Liver (tissue), 9 donors: ENCODE data around the gene FADD. TPM values are rescaled to one million over a fixed set of nuclear protein-coding genes. Genes with fewer than 3 reads are reported as not detected.

Experiments used
- DNase-seq: peaks from one replicate; pipeline ENCODE4 v3.0.0-alpha.2; 2017; ENCODE audit warnings: low spot score
- H3K27ac ChIP-seq, 2 donors: one replicate each; pipeline ENCODE4 v1.7.0; 2013; ENCODE audit warnings: inconsistent platforms in 2 of 2, low read length in 2 of 2, control low read depth in 1 of 2, low read depth in 1 of 2, mild to moderate bottlenecking in 1 of 2
- H3K27me3 ChIP-seq, 4 donors: one replicate each; pipeline versions ENCODE4 v1.6.1 to v1.7.0; 2013; ENCODE audit warnings: low read length in 3 of 4, inconsistent platforms in 1 of 4, mild to moderate bottlenecking in 1 of 4, moderate library complexity in 1 of 4; ENCODE audit not compliant: control insufficient read depth in 4 of 4, insufficient read depth in 4 of 4
- H3K36me3 ChIP-seq, 4 donors: one replicate each; pipeline versions ENCODE4 v1.6.1 to v1.7.0; 2013; ENCODE audit warnings: low read length in 3 of 4, mild to moderate bottlenecking in 3 of 4, low read depth in 1 of 4, moderate library complexity in 1 of 4; ENCODE audit not compliant: control insufficient read depth in 4 of 4, insufficient read depth in 3 of 4
- H3K4me1 ChIP-seq, 4 donors: one replicate each; pipeline versions ENCODE4 v1.6.1 to v1.7.0; 2013; ENCODE audit warnings: low read length in 3 of 4, mild to moderate bottlenecking in 3 of 4, moderate library complexity in 1 of 4; ENCODE audit not compliant: control insufficient read depth in 4 of 4, insufficient read depth in 4 of 4
- H3K4me3 ChIP-seq, 3 donors: one replicate each; pipeline versions ENCODE4 v1.6.1 to v1.7.0; 2013; ENCODE audit warnings: low read length in 3 of 3, control low read depth in 1 of 3, low read depth in 1 of 3, mild to moderate bottlenecking in 1 of 3
- H3K9ac ChIP-seq, 2 donors: one replicate each; pipeline ENCODE4 v1.7.0; 2013; ENCODE audit warnings: low read length in 2 of 2, mild to moderate bottlenecking in 2 of 2, moderate library complexity in 2 of 2, control low read depth in 1 of 2, low read depth in 1 of 2
- H3K9me3 ChIP-seq, 4 donors: one replicate each; pipeline versions ENCODE4 v1.6.1 to v1.7.0; 2013; ENCODE audit warnings: low read length in 3 of 4; ENCODE audit not compliant: control insufficient read depth in 4 of 4
- EGR1 ChIP-seq, 2 donors: IDR thresholded peaks; 2 replicates each; pipeline ENCODE4 v1.6.1; 2016 to 2018; ENCODE audit warnings: antibody characterized with exemption in 2 of 2, low read depth in 2 of 2
- FOXA1 ChIP-seq: IDR thresholded peaks from 2 replicates; pipeline ENCODE4 v1.6.1; 2016; ENCODE audit warnings: antibody characterized with exemption
- FOXA2 ChIP-seq: IDR thresholded peaks from 2 replicates; pipeline ENCODE4 v1.6.1; 2016; ENCODE audit warnings: antibody characterized with exemption
- GABPA ChIP-seq, 2 donors: IDR thresholded peaks in 1 of 2; conservative IDR thresholded peaks in 1 of 2; 2 replicates each; pipeline ENCODE4 v1.6.1; 2016; ENCODE audit warnings: antibody characterized with exemption in 2 of 2, mild to moderate bottlenecking in 1 of 2, moderate library complexity in 1 of 2
- HNF4G ChIP-seq: IDR thresholded peaks from 2 replicates; pipeline ENCODE4 v1.6.1; 2016; ENCODE audit warnings: antibody characterized with exemption
- NR2F2 ChIP-seq: IDR thresholded peaks from 2 replicates; pipeline ENCODE4 v1.6.1; 2016; ENCODE audit warnings: antibody characterized with exemption
- RAD21 ChIP-seq, 2 donors: IDR thresholded peaks; 2 replicates each; pipeline ENCODE4 v1.6.1; 2016; ENCODE audit warnings: antibody characterized with exemption in 2 of 2, mild to moderate bottlenecking in 2 of 2
- RXRA ChIP-seq, 2 donors: IDR thresholded peaks; 2 replicates each; pipeline ENCODE4 v1.6.1; 2017 to 2018; ENCODE audit warnings: antibody characterized with exemption in 2 of 2, mild to moderate bottlenecking in 1 of 2
- SP1 ChIP-seq: IDR thresholded peaks from 2 replicates; pipeline ENCODE4 v1.6.1; 2018; ENCODE audit warnings: antibody characterized with exemption, mild to moderate bottlenecking
- TAF1 ChIP-seq: conservative IDR thresholded peaks from 2 replicates; pipeline ENCODE4 v1.6.1; 2016; ENCODE audit warnings: antibody characterized with exemption, mild to moderate bottlenecking
- YY1 ChIP-seq: IDR thresholded peaks from 2 replicates; pipeline ENCODE4 v1.6.1; 2016; ENCODE audit warnings: antibody characterized with exemption, mild to moderate bottlenecking
- WGBS: extraction: QIAGEN DNeasy Blood & Tissue Kit; methylation state at CpG from one replicate; pipeline ENCODE4 v1.1.7; 2013; 5-methylcytosine and 5-hydroxymethylcytosine counted together
- polyA plus RNA-seq, 2 donors: library from polyadenylated mRNA; stranded (reverse) in 1 of 2; unstranded in 1 of 2; fragments of 200-250 nt in 1 of 2; fragments of >200 nt in 1 of 2; fragmentation: Nextera tagmentation in 1 of 2; extraction: Ambion mirVana in 1 of 2; gene quantifications; one replicate each; pipeline versions ENCODE4 v1.2.1 to v1.2.3, GENCODE V29; 2013 to 2015
- total RNA-seq, 2 donors: library from RNA; depleted of rRNA; stranded (reverse); fragments of >200 nt; gene quantifications; one replicate each; pipeline ENCODE4 v1.2.3, GENCODE V29; 2014
- TF ChIP-seq, protein P1 (sequence below): fragments of 150-350 bp; IDR thresholded peaks from 2 replicates; pipeline ENCODE4 v1.5.1; 2017; ENCODE audit warnings: improper control_type of control experiment, low read depth, low read length; ENCODE audit not compliant: missing input control
- TF ChIP-seq, protein P2 (sequence below): IDR thresholded peaks from 2 replicates; pipeline ENCODE4 v1.6.1; 2016; ENCODE audit warnings: antibody characterized with exemption
- TF ChIP-seq, protein P3 (sequence below): IDR thresholded peaks from 2 replicates; pipeline ENCODE4 v1.6.1; 2016; ENCODE audit warnings: antibody characterized with exemption
- TF ChIP-seq, protein P4 (sequence below): IDR thresholded peaks from 2 replicates; pipeline ENCODE4 v1.6.1; 2016; ENCODE audit warnings: antibody characterized with exemption
- TF ChIP-seq, protein P5 (sequence below): IDR thresholded peaks from 2 replicates; pipeline ENCODE4 v1.6.1; 2016; ENCODE audit warnings: antibody characterized with exemption, mild to moderate bottlenecking
- donor health status: healthy.
- donor health status: healthy.
- donor health status: healthy.
- donor health status: healthy.
- donor health status: healthy.

FADD gene
- total and polyA plus RNA-seq, 4 donors = 1.8 to 17.3 (median 14.8) TPM

DNA sequence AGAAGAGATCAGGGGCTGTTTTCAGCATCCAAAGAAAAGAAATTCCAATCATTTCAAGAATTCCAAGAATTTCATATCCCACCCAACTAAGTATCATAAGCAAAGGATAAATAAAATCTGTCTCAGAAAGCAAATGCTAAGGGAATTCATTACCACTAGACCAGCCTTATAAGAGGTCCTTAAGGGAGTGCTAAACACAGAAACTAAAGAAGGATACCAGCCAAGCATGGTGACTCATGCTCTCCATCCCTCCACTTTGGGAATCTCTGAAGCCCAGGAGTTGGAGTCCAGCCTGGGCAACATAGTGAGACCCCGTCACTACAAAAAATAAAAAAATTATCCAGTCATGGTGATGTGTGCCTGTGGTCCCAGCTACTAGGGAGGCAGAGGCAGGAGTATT, 17.8 kb downstream of the FADD start:
- 94% methylated on average over 1 of the region's 1 CpG for WGBS
- DNase-seq = no peak
- Histone ChIP-seq H3K27ac (no peak overlapping the region), H3K9me3 (no peaks in the 10 kb centered on the region), H3K4me3 (no peak overlapping the region), H3K27me3 (no peaks in the 10 kb centered on the region), H3K4me1 (no peaks in the 10 kb centered on the region), H3K36me3 (no peaks in the 10 kb centered on the region), H3K9ac (no peak overlapping the region)
- TF ChIP-seq TAF1 (no peak), RXRA (IDR thresholded peaks at IDR 0.05) (no peak), RAD21 (IDR thresholded peaks at IDR 0.05) (no peak), FOXA2 (no peak), NR2F2 (no peak), SP1 (no peak), HNF4G (no peak), YY1 (no peak), GABPA (IDR thresholded peaks at IDR 0.05 in 1 of 2, conservative IDR thresholded peaks at IDR 0.05 in 1 of 2) (no peak)
- TF ChIP-seq, protein P1, sequence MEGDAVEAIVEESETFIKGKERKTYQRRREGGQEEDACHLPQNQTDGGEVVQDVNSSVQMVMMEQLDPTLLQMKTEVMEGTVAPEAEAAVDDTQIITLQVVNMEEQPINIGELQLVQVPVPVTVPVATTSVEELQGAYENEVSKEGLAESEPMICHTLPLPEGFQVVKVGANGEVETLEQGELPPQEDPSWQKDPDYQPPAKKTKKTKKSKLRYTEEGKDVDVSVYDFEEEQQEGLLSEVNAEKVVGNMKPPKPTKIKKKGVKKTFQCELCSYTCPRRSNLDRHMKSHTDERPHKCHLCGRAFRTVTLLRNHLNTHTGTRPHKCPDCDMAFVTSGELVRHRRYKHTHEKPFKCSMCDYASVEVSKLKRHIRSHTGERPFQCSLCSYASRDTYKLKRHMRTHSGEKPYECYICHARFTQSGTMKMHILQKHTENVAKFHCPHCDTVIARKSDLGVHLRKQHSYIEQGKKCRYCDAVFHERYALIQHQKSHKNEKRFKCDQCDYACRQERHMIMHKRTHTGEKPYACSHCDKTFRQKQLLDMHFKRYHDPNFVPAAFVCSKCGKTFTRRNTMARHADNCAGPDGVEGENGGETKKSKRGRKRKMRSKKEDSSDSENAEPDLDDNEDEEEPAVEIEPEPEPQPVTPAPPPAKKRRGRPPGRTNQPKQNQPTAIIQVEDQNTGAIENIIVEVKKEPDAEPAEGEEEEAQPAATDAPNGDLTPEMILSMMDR = no peak
- TF ChIP-seq, protein P2, sequence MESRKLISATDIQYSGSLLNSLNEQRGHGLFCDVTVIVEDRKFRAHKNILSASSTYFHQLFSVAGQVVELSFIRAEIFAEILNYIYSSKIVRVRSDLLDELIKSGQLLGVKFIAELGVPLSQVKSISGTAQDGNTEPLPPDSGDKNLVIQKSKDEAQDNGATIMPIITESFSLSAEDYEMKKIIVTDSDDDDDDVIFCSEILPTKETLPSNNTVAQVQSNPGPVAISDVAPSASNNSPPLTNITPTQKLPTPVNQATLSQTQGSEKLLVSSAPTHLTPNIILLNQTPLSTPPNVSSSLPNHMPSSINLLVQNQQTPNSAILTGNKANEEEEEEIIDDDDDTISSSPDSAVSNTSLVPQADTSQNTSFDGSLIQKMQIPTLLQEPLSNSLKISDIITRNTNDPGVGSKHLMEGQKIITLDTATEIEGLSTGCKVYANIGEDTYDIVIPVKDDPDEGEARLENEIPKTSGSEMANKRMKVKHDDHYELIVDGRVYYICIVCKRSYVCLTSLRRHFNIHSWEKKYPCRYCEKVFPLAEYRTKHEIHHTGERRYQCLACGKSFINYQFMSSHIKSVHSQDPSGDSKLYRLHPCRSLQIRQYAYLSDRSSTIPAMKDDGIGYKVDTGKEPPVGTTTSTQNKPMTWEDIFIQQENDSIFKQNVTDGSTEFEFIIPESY = no peak
- TF ChIP-seq, protein P3, sequence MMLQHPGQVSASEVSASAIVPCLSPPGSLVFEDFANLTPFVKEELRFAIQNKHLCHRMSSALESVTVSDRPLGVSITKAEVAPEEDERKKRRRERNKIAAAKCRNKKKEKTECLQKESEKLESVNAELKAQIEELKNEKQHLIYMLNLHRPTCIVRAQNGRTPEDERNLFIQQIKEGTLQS = no peak
- TF ChIP-seq, protein P4, sequence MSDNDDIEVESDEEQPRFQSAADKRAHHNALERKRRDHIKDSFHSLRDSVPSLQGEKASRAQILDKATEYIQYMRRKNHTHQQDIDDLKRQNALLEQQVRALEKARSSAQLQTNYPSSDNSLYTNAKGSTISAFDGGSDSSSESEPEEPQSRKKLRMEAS = no peak
- TF ChIP-seq, protein P5, sequence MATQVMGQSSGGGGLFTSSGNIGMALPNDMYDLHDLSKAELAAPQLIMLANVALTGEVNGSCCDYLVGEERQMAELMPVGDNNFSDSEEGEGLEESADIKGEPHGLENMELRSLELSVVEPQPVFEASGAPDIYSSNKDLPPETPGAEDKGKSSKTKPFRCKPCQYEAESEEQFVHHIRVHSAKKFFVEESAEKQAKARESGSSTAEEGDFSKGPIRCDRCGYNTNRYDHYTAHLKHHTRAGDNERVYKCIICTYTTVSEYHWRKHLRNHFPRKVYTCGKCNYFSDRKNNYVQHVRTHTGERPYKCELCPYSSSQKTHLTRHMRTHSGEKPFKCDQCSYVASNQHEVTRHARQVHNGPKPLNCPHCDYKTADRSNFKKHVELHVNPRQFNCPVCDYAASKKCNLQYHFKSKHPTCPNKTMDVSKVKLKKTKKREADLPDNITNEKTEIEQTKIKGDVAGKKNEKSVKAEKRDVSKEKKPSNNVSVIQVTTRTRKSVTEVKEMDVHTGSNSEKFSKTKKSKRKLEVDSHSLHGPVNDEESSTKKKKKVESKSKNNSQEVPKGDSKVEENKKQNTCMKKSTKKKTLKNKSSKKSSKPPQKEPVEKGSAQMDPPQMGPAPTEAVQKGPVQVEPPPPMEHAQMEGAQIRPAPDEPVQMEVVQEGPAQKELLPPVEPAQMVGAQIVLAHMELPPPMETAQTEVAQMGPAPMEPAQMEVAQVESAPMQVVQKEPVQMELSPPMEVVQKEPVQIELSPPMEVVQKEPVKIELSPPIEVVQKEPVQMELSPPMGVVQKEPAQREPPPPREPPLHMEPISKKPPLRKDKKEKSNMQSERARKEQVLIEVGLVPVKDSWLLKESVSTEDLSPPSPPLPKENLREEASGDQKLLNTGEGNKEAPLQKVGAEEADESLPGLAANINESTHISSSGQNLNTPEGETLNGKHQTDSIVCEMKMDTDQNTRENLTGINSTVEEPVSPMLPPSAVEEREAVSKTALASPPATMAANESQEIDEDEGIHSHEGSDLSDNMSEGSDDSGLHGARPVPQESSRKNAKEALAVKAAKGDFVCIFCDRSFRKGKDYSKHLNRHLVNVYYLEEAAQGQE = no peak

DNA sequence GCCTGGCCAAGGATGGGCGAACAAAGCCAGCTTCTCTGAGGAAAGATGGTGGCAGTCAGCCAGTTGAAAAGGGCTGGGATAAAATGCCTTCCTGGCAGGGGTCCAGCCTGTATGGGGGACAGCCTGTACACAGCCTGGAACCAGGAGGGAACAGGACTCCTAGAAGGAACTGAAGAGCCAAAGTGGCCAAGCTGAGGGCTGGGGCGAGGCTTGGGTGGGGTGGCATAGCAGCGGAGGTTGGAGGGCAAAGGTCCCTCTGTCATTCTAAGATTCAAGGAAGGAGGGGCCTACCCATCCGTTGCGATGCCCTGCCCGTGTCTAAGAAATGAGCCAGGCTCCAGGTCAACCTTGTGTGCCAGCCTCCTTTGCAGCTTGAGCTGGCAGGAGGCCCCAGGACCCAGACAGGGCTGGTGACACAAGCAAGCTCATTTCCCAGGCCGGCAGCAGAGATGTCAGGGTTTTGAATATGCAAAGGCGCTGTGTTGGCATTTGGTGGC, 22.6 kb downstream of the FADD start:
- H3K9me3 ChIP-seq = no peaks in the 10 kb centered on the region
- no peak overlapping the region for H3K27ac ChIP-seq
- no peak for DNase-seq
- no peak overlapping the region for H3K4me3 ChIP-seq
- H3K4me1 ChIP-seq = peaks cover under 1 to 3% (median 2%) of the 10 kb centered on the region in 4 donors
- H3K9ac ChIP-seq = no peak overlapping the region
- no peaks in the 10 kb centered on the region for H3K27me3 ChIP-seq
- TF ChIP-seq SP1 (no peak), FOXA1 (no peak), EGR1 (IDR thresholded peaks at IDR 0.05; ENCODE audit: low read depth in 2 of 2) (no peak), FOXA2 (no peak), RXRA (IDR thresholded peaks at IDR 0.05) (no peak), YY1 (no peak), GABPA (IDR thresholded peaks at IDR 0.05 in 1 of 2, conservative IDR thresholded peaks at IDR 0.05 in 1 of 2) (no peak), TAF1 (no peak), NR2F2 (no peak)
- TF ChIP-seq, protein P4 = no peak
- TF ChIP-seq, protein P2 = no peak
- TF ChIP-seq, protein P1 = no peak
- TF ChIP-seq, protein P3 = no peak
- H3K36me3 ChIP-seq = no peaks in the 10 kb centered on the region
- WGBS = 87% methylated on average over 8 of the region's 8 CpGs
